ENCODE measurements around the gene PASK.

DNA sequence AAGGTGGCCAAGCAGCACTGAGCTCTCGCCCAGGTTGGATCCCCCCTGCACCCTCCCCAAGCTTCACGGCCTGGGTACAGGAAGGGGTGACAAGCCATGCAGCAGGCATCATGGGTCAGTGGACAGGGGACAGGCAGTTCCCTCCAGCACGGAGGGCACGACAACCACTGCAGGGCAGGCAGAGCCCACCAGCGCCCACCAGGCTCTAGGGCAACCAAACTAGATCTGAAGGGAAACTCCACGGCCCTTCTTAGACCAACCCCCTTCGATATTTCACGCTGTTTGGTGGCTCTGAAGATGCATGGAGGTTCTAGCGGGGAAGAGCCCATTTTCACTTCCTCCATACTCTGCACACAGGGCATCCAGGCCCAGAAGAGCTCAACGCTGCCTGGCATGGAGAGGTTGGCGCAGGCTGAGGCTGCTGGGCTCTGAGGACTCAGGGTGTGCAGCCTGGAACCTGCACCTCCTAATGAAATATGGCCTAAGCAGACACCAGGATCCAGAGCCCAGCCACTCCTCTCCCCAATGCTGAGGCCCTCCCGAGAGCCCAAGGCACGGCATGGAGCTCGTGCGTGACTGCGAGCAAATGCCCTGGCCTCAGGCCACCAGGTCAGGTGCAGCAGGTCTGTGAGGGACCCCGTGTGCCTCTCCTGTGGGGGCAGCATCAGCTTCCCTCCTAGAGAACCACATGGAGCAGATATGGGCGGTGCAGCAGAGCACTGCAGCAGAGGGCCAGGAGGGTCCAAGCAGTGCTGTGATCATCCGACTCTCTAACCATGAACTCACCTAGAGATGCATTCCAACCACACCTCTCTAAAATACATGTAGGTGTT, 38.4 kb downstream of the PASK start:
- TF ChIP-seq CTCF (IDR thresholded peaks at IDR 0.05) (no peak), EZH2 (IDR thresholded peaks at IDR 0.05) (no peak), EZH2phosphoT487 (IDR thresholded peaks at IDR 0.05) (no peak)

Data from neural progenitor cell (in vitro differentiated cells).